HepG2 (cell line): Measurements from ENCODE around the gene MS4A10. TPM values are rescaled to one million over a fixed set of nuclear protein-coding genes. Genes with fewer than 3 reads are reported as not detected.

Source experiments
- HNRNPL ChIP-seq: fragments of 200-400 bp; formaldehyde crosslinking; IDR thresholded peaks from 2 replicates; pipeline ENCODE4 v1.6.1; 2017; ENCODE audit warnings: mild to moderate bottlenecking, low read depth, low read length
- ISL2 ChIP-seq: sonication (generic); formaldehyde crosslinking; IDR thresholded peaks from 2 replicates; pipeline ENCODE4 v1.5.0; 2020; ENCODE audit warnings: missing genetic modification reagents
- KAT8 ChIP-seq: IDR thresholded peaks from 2 replicates; pipeline ENCODE4 v1.6.1; 2016; ENCODE audit warnings: missing genetic modification reagents, missing compliant biosample characterization
- KDM5B ChIP-seq: sonication (generic); formaldehyde crosslinking; IDR thresholded peaks from 2 replicates; pipeline ENCODE4 v1.4.0; 2020; ENCODE audit warnings: missing genetic modification reagents, mild to moderate bottlenecking, borderline replicate concordance
- MIER3 ChIP-seq: IDR thresholded peaks from 2 replicates; pipeline ENCODE4 v1.6.1; 2016; ENCODE audit warnings: missing compliant biosample characterization, borderline replicate concordance
- MYC ChIP-seq: sonication (generic); formaldehyde crosslinking; IDR thresholded peaks from 2 replicates; pipeline ENCODE4 v1.9.0; 2021; ENCODE audit warnings: missing genetic modification reagents, borderline replicate concordance
- MYNN ChIP-seq: sonication (generic); formaldehyde crosslinking; IDR thresholded peaks from 2 replicates; pipeline ENCODE4 v1.4.0; 2020; ENCODE audit warnings: mild to moderate bottlenecking, low read depth, missing genetic modification reagents
- SAP130 ChIP-seq: IDR thresholded peaks from 2 replicates; pipeline ENCODE4 v1.6.1; 2016; ENCODE audit warnings: low read depth
- ZKSCAN8 ChIP-seq: IDR thresholded peaks from 2 replicates; pipeline ENCODE4 v1.6.1; 2016; ENCODE audit warnings: borderline replicate concordance, missing genetic modification reagents, missing compliant biosample characterization
- ZNF337 ChIP-seq: sonication (generic); formaldehyde crosslinking; IDR thresholded peaks from 2 replicates; pipeline ENCODE4 v1.5.1; 2020; ENCODE audit warnings: missing genetic modification reagents, low read depth, mild to moderate bottlenecking, borderline replicate concordance
- ZNF737 ChIP-seq: sonication (generic); formaldehyde crosslinking; IDR thresholded peaks from 2 replicates; pipeline ENCODE4 v1.5.0; 2020; ENCODE audit warnings: missing genetic modification reagents, mild to moderate bottlenecking, borderline replicate concordance
- ZNF788 ChIP-seq: sonication (generic); formaldehyde crosslinking; IDR thresholded peaks from 2 replicates; pipeline ENCODE4 v1.5.0; 2020; ENCODE audit warnings: mild to moderate bottlenecking, missing genetic modification reagents, borderline replicate concordance
- polyA plus RNA-seq, 8 experiments: library from polyadenylated mRNA; depleted of rRNA in 3 of 8; stranded (reverse) in 7 of 8; unstranded in 1 of 8; fragments of >200 nt; fragmentation: Illumina TruSeq in 4 of 8; extraction: Trizol in 4 of 8; gene quantifications; 2 replicates each; pipeline versions ENCODE4 v1.2.1 to v1.2.3, GENCODE V29; 2011 to 2016; ENCODE audit warnings: low read depth in 4 of 8, missing spikeins in 1 of 8, mixed read lengths in 1 of 8; ENCODE audit not compliant: insufficient read depth in 1 of 8
- total RNA-seq, 5 experiments: library from RNA; depleted of rRNA; stranded (reverse); fragments of >200 nt; fragmentation: Illumina TruSeq; extraction: Trizol; gene quantifications; 2 replicates each; pipeline ENCODE4 v1.2.3, GENCODE V29; 2016; ENCODE audit warnings: low read depth in 1 of 5
- TF ChIP-seq, protein P1 (sequence below): sonication (generic); formaldehyde crosslinking; IDR thresholded peaks from 2 replicates; pipeline ENCODE4 v1.5.0; 2020; ENCODE audit warnings: mild to moderate bottlenecking, missing genetic modification reagents, borderline replicate concordance
- TF ChIP-seq, protein P2 (sequence below): sonication (generic); formaldehyde crosslinking; IDR thresholded peaks from 2 replicates; pipeline ENCODE4; 2020; ENCODE audit warnings: missing genetic modification reagents, mild to moderate bottlenecking, borderline replicate concordance
- TF ChIP-seq, protein P3 (sequence below): sonication (generic); formaldehyde crosslinking; IDR thresholded peaks from 2 replicates; pipeline ENCODE4 v1.5.1; 2020; ENCODE audit warnings: mild to moderate bottlenecking, missing genetic modification reagents, moderate library complexity
- TF ChIP-seq, protein P4 (sequence below): sonication (generic); formaldehyde crosslinking; IDR thresholded peaks from 2 replicates; pipeline ENCODE4 v1.8.1; 2023; ENCODE audit warnings: mild to moderate bottlenecking, missing genetic modification reagents

MS4A10 gene
- total and polyA plus RNA-seq, 2 of the 13 experiments (the other 11 are each of a cell fraction or from before 2014, with no cell fraction given), result not detected

DNA sequence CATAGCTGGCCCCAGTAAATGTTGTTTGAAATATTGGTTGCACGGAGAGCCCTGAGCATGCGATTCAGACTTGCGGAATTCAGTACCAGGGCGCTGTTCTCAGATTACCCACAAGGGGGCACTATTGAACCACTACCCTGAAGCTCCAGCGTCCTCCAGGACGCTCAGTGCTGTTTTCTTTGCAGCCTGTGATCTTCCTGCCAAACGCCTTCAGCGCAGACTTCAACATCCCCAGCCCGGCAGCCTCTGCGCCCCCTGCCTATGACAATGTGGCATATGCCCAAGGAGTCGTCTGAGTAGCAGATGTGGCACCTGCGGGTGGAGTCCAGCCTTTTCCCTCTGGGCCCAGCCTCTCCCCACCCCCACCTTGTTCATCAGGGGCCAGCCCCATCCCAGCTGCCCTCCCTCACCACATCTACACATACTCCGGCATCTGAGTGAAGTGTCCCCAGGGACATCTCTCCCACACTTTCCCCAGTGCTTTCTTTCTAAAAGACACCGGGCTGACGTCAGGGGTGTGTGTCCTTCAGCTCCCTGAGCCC is 9.6 kb upstream of the MS4A10 start (continued):
- TF ChIP-seq, protein P1, sequence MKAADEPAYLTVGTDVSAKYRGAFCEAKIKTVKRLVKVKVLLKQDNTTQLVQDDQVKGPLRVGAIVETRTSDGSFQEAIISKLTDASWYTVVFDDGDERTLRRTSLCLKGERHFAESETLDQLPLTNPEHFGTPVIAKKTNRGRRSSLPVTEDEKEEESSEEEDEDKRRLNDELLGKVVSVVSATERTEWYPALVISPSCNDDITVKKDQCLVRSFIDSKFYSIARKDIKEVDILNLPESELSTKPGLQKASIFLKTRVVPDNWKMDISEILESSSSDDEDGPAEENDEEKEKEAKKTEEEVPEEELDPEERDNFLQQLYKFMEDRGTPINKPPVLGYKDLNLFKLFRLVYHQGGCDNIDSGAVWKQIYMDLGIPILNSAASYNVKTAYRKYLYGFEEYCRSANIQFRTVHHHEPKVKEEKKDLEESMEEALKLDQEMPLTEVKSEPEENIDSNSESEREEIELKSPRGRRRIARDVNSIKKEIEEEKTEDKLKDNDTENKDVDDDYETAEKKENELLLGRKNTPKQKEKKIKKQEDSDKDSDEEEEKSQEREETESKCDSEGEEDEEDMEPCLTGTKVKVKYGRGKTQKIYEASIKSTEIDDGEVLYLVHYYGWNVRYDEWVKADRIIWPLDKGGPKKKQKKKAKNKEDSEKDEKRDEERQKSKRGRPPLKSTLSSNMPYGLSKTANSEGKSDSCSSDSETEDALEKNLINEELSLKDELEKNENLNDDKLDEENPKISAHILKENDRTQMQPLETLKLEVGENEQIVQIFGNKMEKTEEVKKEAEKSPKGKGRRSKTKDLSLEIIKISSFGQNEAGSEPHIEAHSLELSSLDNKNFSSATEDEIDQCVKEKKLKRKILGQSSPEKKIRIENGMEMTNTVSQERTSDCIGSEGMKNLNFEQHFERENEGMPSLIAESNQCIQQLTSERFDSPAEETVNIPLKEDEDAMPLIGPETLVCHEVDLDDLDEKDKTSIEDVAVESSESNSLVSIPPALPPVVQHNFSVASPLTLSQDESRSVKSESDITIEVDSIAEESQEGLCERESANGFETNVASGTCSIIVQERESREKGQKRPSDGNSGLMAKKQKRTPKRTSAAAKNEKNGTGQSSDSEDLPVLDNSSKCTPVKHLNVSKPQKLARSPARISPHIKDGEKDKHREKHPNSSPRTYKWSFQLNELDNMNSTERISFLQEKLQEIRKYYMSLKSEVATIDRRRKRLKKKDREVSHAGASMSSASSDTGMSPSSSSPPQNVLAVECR, result no peak
- TF ChIP-seq KAT8 (CRISPR knock-in tag) (0 out of 2 replicates have a peak, but pooled peaks have one; percentile 32), SAP130 (CRISPR knock-in tag) (0 out of 2 replicates have a peak, but pooled peaks have one; percentile 25), ZNF337 (CRISPR knock-in tag) (no peak), HNRNPL (no peak), ZNF737 (CRISPR knock-in tag) (no peak), MYNN (no peak), ZNF788 (CRISPR knock-in tag) (peak; percentile 31; the same call in 1 of the 2 replicates), MYC (CRISPR knock-in tag) (no peak), KDM5B (no peak), MIER3 (CRISPR knock-in tag) (no peak), ZKSCAN8 (CRISPR knock-in tag) (no peak), ISL2 (CRISPR knock-in tag) (no peak)
- TF ChIP-seq, protein P2, sequence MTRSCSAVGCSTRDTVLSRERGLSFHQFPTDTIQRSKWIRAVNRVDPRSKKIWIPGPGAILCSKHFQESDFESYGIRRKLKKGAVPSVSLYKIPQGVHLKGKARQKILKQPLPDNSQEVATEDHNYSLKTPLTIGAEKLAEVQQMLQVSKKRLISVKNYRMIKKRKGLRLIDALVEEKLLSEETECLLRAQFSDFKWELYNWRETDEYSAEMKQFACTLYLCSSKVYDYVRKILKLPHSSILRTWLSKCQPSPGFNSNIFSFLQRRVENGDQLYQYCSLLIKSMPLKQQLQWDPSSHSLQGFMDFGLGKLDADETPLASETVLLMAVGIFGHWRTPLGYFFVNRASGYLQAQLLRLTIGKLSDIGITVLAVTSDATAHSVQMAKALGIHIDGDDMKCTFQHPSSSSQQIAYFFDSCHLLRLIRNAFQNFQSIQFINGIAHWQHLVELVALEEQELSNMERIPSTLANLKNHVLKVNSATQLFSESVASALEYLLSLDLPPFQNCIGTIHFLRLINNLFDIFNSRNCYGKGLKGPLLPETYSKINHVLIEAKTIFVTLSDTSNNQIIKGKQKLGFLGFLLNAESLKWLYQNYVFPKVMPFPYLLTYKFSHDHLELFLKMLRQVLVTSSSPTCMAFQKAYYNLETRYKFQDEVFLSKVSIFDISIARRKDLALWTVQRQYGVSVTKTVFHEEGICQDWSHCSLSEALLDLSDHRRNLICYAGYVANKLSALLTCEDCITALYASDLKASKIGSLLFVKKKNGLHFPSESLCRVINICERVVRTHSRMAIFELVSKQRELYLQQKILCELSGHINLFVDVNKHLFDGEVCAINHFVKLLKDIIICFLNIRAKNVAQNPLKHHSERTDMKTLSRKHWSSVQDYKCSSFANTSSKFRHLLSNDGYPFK (CRISPR knock-in tag), result peak; percentile 24; the same call in 1 of the 2 replicates
- TF ChIP-seq, protein P3, sequence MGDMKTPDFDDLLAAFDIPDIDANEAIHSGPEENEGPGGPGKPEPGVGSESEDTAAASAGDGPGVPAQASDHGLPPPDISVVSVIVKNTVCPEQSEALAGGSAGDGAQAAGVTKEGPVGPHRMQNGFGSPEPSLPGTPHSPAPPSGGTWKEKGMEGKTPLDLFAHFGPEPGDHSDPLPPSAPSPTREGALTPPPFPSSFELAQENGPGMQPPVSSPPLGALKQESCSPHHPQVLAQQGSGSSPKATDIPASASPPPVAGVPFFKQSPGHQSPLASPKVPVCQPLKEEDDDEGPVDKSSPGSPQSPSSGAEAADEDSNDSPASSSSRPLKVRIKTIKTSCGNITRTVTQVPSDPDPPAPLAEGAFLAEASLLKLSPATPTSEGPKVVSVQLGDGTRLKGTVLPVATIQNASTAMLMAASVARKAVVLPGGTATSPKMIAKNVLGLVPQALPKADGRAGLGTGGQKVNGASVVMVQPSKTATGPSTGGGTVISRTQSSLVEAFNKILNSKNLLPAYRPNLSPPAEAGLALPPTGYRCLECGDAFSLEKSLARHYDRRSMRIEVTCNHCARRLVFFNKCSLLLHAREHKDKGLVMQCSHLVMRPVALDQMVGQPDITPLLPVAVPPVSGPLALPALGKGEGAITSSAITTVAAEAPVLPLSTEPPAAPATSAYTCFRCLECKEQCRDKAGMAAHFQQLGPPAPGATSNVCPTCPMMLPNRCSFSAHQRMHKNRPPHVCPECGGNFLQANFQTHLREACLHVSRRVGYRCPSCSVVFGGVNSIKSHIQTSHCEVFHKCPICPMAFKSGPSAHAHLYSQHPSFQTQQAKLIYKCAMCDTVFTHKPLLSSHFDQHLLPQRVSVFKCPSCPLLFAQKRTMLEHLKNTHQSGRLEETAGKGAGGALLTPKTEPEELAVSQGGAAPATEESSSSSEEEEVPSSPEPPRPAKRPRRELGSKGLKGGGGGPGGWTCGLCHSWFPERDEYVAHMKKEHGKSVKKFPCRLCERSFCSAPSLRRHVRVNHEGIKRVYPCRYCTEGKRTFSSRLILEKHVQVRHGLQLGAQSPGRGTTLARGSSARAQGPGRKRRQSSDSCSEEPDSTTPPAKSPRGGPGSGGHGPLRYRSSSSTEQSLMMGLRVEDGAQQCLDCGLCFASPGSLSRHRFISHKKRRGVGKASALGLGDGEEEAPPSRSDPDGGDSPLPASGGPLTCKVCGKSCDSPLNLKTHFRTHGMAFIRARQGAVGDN, result peak; percentile 32
- TF ChIP-seq, protein P4, sequence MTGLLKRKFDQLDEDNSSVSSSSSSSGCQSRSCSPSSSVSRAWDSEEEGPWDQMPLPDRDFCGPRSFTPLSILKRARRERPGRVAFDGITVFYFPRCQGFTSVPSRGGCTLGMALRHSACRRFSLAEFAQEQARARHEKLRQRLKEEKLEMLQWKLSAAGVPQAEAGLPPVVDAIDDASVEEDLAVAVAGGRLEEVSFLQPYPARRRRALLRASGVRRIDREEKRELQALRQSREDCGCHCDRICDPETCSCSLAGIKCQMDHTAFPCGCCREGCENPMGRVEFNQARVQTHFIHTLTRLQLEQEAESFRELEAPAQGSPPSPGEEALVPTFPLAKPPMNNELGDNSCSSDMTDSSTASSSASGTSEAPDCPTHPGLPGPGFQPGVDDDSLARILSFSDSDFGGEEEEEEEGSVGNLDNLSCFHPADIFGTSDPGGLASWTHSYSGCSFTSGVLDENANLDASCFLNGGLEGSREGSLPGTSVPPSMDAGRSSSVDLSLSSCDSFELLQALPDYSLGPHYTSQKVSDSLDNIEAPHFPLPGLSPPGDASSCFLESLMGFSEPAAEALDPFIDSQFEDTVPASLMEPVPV (CRISPR knock-in tag), result no peak
